ENCODE measurements around the gene PTGFRN.

The PTGFRN gene

GRCh38 chr1:116988248-116988647 is 78.5 kb downstream of the PTGFRN start:
- no peak for DNase-seq
- H3K27me3 ChIP-seq (replicated peaks; ENCODE audit: insufficient read depth, low read length): no peaks in the 10 kb centered on the region
- H4K20me1 ChIP-seq (ENCODE audit: insufficient read depth, low read length): no peaks in the 10 kb centered on the region
- H3K36me3 ChIP-seq (replicated peaks; ENCODE audit: insufficient read depth, low read length): no peaks in the 10 kb centered on the region
- H3K27ac ChIP-seq (ENCODE audit: low read length): no peak overlapping the region
- H3K79me2 ChIP-seq (ENCODE audit: low read length): no peaks in the 10 kb centered on the region
- H3K9me2 ChIP-seq (replicated peaks; ENCODE audit: insufficient read depth, low read length): no peaks in the 10 kb centered on the region
- H3K9ac ChIP-seq (ENCODE audit: low read length): no peak overlapping the region
- no peaks in the 10 kb centered on the region for H3F3A ChIP-seq (ENCODE audit: insufficient read depth, low read length)
- H2AFZ ChIP-seq (ENCODE audit: low read length): no peak overlapping the region
- no peak for TF ChIP-seq EZH2phosphoT487 (IDR thresholded peaks at IDR 0.05; ENCODE audit: low read length)
- no peak for TF ChIP-seq EZH2 (optimal IDR thresholded peaks at IDR 0.05; ENCODE audit: low read depth, low read length)
- TF ChIP-seq, protein P1, sequence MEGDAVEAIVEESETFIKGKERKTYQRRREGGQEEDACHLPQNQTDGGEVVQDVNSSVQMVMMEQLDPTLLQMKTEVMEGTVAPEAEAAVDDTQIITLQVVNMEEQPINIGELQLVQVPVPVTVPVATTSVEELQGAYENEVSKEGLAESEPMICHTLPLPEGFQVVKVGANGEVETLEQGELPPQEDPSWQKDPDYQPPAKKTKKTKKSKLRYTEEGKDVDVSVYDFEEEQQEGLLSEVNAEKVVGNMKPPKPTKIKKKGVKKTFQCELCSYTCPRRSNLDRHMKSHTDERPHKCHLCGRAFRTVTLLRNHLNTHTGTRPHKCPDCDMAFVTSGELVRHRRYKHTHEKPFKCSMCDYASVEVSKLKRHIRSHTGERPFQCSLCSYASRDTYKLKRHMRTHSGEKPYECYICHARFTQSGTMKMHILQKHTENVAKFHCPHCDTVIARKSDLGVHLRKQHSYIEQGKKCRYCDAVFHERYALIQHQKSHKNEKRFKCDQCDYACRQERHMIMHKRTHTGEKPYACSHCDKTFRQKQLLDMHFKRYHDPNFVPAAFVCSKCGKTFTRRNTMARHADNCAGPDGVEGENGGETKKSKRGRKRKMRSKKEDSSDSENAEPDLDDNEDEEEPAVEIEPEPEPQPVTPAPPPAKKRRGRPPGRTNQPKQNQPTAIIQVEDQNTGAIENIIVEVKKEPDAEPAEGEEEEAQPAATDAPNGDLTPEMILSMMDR (IDR thresholded peaks at IDR 0.05; ENCODE audit: low read length): no peak
- H3K4me3 ChIP-seq (ENCODE audit: low read length): no peak overlapping the region
- H3K4me2 ChIP-seq (ENCODE audit: low read depth, low read length): no peak overlapping the region
- H3K9me3 ChIP-seq (replicated peaks; ENCODE audit: insufficient read depth, low read length): no peaks in the 10 kb centered on the region
- H3K4me1 ChIP-seq (ENCODE audit: low read length): no peaks in the 10 kb centered on the region

DNA sequence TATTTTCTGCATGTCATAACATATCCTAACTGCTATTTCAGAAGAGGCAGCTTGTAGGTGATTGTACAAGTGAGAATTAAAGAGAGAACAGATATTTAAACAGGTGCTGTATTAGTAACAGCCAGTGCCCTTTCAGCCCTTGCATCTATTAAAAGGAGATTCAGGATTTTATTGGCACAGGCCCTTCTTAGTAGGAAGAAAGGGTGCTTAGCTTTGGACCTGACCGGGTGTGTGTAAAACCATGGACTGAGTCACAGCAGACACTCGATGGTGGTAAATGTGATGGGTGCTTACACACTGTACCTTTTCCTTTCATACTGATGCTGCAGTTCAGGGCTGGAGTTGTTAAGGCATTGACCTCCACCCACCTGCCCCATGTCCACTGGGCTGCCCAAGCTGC is 79.2 kb downstream of the PTGFRN start:
- Histone ChIP-seq H4K20me1 (ENCODE audit: insufficient read depth, low read length) (no peaks in the 10 kb centered on the region), H3K9ac (ENCODE audit: low read length) (no peak overlapping the region), H3K27me3 (replicated peaks; ENCODE audit: insufficient read depth, low read length) (no peaks in the 10 kb centered on the region), H3K79me2 (ENCODE audit: low read length) (no peaks in the 10 kb centered on the region), H3K4me2 (ENCODE audit: low read depth, low read length) (no peak overlapping the region), H3K9me3 (replicated peaks; ENCODE audit: insufficient read depth, low read length) (no peaks in the 10 kb centered on the region), H3K36me3 (replicated peaks; ENCODE audit: insufficient read depth, low read length) (no peaks in the 10 kb centered on the region), H3K27ac (ENCODE audit: low read length) (no peak overlapping the region), H3K9me2 (replicated peaks; ENCODE audit: insufficient read depth, low read length) (no peaks in the 10 kb centered on the region), H3F3A (ENCODE audit: insufficient read depth, low read length) (no peaks in the 10 kb centered on the region), H3K4me3 (ENCODE audit: low read length) (no peak overlapping the region), H3K4me1 (ENCODE audit: low read length) (no peaks in the 10 kb centered on the region), H2AFZ (ENCODE audit: low read length) (no peak overlapping the region)
- no peak for TF ChIP-seq EZH2 (optimal IDR thresholded peaks at IDR 0.05; ENCODE audit: low read depth, low read length)
- TF ChIP-seq, protein P1 (IDR thresholded peaks at IDR 0.05; ENCODE audit: low read length): no peak
- TF ChIP-seq EZH2phosphoT487 (IDR thresholded peaks at IDR 0.05; ENCODE audit: low read length): no peak
- no peak for DNase-seq

DNA sequence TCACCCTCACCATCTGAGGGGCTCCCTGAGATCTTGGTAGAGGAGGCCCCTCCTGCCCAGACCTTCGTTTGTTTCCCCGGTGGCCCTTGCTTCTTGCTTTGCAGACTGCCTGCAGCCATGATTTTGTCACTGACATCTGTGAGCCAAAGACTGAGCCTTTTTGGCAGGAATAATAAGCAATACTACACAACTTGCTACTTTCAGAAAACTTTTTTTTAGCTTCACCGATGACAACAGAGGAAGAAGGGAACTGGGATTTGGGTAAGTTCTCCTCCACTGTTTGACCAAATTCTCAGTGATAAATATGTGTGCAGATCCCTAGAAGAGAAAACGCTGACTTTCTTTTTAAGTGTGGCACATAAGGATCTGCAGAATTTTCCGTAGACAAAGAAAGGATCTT is 80.1 kb downstream of the PTGFRN start:
- Histone ChIP-seq H3K9me3 (replicated peaks; ENCODE audit: insufficient read depth, low read length) (no peaks in the 10 kb centered on the region), H3K36me3 (replicated peaks; ENCODE audit: insufficient read depth, low read length) (no peaks in the 10 kb centered on the region), H2AFZ (ENCODE audit: low read length) (no peak overlapping the region), H3K9me2 (replicated peaks; ENCODE audit: insufficient read depth, low read length) (no peaks in the 10 kb centered on the region), H4K20me1 (ENCODE audit: insufficient read depth, low read length) (no peaks in the 10 kb centered on the region), H3K4me1 (ENCODE audit: low read length) (no peaks in the 10 kb centered on the region), H3K9ac (ENCODE audit: low read length) (no peak overlapping the region), H3K27me3 (replicated peaks; ENCODE audit: insufficient read depth, low read length) (no peaks in the 10 kb centered on the region), H3K4me2 (ENCODE audit: low read depth, low read length) (no peak overlapping the region), H3F3A (ENCODE audit: insufficient read depth, low read length) (no peaks in the 10 kb centered on the region), H3K79me2 (ENCODE audit: low read length) (no peaks in the 10 kb centered on the region), H3K27ac (ENCODE audit: low read length) (no peak overlapping the region), H3K4me3 (ENCODE audit: low read length) (no peak overlapping the region)
- DNase-seq: no peak
- TF ChIP-seq, protein P1 (IDR thresholded peaks at IDR 0.05; ENCODE audit: low read length): no peak
- TF ChIP-seq EZH2phosphoT487 (IDR thresholded peaks at IDR 0.05; ENCODE audit: low read length): no peak
- TF ChIP-seq EZH2 (optimal IDR thresholded peaks at IDR 0.05; ENCODE audit: low read depth, low read length): no peak
